HepG2 (cell line): ENCODE data around the gene VWA3A. TPM values are rescaled to one million over a fixed set of nuclear protein-coding genes. Genes with fewer than 3 reads are reported as not detected.

ENCODE experiments used
- CCDC6 ChIP-seq: sonication (generic); formaldehyde crosslinking; IDR thresholded peaks from 2 replicates; pipeline ENCODE4 v1.8.1; 2022; ENCODE audit warnings: mild to moderate bottlenecking, missing genetic modification reagents, moderate library complexity
- GPN1 ChIP-seq: sonication (generic); formaldehyde crosslinking; IDR thresholded peaks from 2 replicates; pipeline ENCODE4 v1.5.1; 2020; ENCODE audit warnings: missing genetic modification reagents, borderline replicate concordance
- MEIS1 ChIP-seq: sonication (generic); formaldehyde crosslinking; IDR thresholded peaks from 2 replicates; pipeline ENCODE4 v1.9.0; 2021; ENCODE audit warnings: mild to moderate bottlenecking, missing genetic modification reagents, moderate library complexity, borderline replicate concordance
- TP53 ChIP-seq: sonication (generic); formaldehyde crosslinking; conservative IDR thresholded peaks from 2 replicates; pipeline ENCODE4 v1.4.0; 2020; ENCODE audit warnings: missing genetic modification reagents
- polyA plus RNA-seq, 8 experiments: library from polyadenylated mRNA; depleted of rRNA in 3 of 8; stranded (reverse) in 7 of 8; unstranded in 1 of 8; fragments of >200 nt; fragmentation: Illumina TruSeq in 4 of 8; extraction: Trizol in 4 of 8; gene quantifications; 2 replicates each; pipeline versions ENCODE4 v1.2.1 to v1.2.3, GENCODE V29; 2011 to 2016; ENCODE audit warnings: low read depth in 4 of 8, missing spikeins in 1 of 8, mixed read lengths in 1 of 8; ENCODE audit not compliant: insufficient read depth in 1 of 8
- total RNA-seq, 5 experiments: library from RNA; depleted of rRNA; stranded (reverse); fragments of >200 nt; fragmentation: Illumina TruSeq; extraction: Trizol; gene quantifications; 2 replicates each; pipeline ENCODE4 v1.2.3, GENCODE V29; 2016; ENCODE audit warnings: low read depth in 1 of 5
- TF ChIP-seq, protein P1 (sequence below): sonication (generic); formaldehyde crosslinking; IDR thresholded peaks from 2 replicates; pipeline ENCODE4 v1.4.0; 2020; ENCODE audit warnings: mild to moderate bottlenecking, missing genetic modification reagents
- TF ChIP-seq, protein P2 (sequence below): sonication (generic); formaldehyde crosslinking; IDR thresholded peaks from 2 replicates; pipeline ENCODE4 v1.4.0; 2020; ENCODE audit warnings: missing genetic modification reagents
- TF ChIP-seq, protein P3 (sequence below): sonication (generic); formaldehyde crosslinking; IDR thresholded peaks from 2 replicates; pipeline ENCODE4 v1.5.0; 2020; ENCODE audit warnings: mild to moderate bottlenecking, missing genetic modification reagents, borderline replicate concordance

Gene VWA3A
- total and polyA plus RNA-seq, 2 of the 13 experiments (the other 11 are each of a cell fraction or from before 2014, with no cell fraction given) = 0.03 to 0.07 TPM

DNA sequence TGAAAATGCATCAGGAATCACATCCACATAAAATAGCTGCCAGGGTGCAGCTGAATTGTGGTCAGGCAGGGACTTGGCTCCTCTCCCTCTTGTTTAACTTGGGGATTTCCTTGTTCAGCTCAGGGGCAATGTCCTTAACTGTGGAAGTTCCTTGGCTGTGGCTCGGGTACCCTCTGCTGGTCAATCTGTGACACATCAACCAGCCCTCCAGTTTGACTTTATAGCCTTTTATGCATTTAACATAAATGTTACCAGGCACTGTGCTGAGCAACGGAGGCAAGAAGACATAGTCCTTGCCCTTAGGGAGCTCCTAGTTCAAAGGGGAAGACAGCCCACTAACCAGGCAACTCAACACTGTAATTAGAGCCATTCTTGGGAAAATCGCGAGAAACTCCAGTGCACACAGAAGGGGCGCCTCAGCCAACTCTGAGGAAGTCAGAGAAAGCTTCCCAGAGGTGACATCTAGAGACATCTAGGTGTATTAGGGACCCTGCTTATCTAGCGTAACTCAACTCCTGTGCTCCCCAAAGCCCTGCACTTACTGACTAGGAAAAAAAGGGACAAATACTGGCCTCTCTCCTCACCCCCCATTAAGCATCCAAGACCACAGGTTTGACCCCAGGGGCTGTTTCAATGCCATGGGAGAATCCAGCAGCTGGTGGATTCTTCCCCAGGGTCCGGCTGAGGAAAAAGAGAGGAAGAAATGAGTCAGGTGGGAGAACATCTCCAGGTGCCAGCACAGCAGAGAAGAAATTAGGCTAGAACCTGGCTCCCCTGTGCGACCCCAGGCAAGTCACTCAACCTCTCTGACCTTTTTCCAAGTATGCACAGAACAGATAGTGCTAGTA lies 96.5 kb downstream of the VWA3A start (continued):
- TF ChIP-seq, protein P1, sequence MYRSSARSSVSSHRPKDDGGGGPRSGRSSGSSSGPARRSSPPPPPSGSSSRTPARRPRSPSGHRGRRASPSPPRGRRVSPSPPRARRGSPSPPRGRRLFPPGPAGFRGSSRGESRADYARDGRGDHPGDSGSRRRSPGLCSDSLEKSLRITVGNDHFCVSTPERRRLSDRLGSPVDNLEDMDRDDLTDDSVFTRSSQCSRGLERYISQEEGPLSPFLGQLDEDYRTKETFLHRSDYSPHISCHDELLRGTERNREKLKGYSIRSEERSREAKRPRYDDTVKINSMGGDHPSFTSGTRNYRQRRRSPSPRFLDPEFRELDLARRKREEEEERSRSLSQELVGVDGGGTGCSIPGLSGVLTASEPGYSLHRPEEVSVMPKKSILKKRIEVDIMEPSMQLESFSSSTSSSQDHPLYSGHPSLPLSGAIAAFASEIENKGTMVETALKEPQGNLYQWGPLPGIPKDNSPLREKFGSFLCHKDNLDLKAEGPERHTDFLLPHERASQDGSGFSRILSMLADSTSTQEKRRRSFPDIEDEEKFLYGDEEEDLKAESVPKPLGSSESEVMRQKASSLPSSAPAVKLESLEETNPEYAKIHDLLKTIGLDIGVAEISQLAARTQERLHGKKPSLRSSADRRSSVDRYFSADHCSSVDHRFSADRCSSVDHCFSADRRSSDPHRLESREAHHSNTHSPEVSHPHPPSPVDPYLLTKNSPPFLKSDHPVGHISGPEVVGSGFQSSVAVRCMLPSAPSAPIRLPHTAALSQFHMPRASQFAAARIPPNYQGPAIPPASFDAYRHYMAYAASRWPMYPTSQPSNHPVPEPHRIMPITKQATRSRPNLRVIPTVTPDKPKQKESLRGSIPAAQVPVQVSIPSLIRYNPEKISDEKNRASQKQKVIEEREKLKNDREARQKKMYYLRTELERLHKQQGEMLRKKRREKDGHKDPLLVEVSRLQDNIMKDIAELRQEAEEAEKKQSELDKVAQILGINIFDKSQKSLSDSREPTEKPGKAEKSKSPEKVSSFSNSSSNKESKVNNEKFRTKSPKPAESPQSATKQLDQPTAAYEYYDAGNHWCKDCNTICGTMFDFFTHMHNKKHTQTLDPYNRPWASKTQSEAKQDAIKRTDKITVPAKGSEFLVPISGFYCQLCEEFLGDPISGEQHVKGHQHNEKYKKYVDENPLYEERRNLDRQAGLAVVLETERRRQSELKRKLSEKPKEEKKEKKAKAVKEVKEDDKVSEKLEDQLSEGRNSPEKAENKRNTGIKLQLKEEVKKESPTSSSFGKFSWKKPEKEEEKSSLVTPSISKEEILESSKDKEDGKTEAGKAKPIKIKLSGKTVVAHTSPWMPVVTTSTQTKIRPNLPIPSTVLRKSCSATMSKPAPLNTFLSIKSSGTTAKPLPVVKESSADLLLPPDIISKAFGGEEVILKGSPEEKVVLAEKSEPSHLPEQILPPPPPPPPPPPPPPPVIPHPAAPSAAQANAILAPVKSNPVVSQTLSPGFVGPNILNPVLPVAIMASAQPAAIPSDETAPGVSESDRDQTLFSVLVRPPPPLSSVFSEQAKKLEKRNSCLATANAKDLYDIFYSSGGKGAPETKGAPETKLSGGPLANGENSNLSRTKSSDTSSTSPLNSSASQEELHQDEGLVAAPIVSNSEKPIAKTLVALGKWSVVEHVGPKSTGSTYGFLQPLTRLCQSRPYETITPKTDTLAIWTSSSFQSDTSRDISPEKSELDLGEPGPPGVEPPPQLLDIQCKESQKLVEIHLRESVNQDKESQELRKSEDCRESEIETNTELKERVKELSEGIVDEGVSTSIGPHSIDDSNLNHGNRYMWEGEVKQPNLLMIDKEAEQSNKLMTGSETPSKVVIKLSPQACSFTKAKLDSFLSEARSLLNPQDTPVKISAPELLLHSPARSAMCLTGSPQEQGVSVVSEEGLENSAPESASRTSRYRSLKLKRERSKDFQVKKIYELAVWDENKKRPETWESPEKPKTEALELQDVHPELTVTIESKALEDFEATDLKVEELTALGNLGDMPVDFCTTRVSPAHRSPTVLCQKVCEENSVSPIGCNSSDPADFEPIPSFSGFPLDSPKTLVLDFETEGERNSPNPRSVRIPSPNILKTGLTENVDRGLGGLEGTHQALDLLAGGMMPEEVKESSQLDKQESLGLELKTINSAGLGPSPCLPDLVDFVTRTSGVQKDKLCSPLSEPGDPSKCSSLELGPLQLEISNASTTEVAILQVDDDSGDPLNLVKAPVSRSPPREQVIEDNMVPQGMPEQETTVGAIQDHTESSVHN (CRISPR knock-in tag) = 0 out of 2 replicates have a peak, but pooled peaks have one; percentile 73
- TF ChIP-seq GPN1 (CRISPR knock-in tag) = no peak
- TF ChIP-seq CCDC6 (CRISPR knock-in tag) = no peak
- TF ChIP-seq, protein P2, sequence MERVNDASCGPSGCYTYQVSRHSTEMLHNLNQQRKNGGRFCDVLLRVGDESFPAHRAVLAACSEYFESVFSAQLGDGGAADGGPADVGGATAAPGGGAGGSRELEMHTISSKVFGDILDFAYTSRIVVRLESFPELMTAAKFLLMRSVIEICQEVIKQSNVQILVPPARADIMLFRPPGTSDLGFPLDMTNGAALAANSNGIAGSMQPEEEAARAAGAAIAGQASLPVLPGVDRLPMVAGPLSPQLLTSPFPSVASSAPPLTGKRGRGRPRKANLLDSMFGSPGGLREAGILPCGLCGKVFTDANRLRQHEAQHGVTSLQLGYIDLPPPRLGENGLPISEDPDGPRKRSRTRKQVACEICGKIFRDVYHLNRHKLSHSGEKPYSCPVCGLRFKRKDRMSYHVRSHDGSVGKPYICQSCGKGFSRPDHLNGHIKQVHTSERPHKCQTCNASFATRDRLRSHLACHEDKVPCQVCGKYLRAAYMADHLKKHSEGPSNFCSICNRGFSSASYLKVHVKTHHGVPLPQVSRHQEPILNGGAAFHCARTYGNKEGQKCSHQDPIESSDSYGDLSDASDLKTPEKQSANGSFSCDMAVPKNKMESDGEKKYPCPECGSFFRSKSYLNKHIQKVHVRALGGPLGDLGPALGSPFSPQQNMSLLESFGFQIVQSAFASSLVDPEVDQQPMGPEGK (CRISPR knock-in tag) = peak; percentile 33; the same call in 1 of the 2 replicates
- TF ChIP-seq MEIS1 = no peak; the same call in 1 of the 2 replicates
- TF ChIP-seq, protein P3, sequence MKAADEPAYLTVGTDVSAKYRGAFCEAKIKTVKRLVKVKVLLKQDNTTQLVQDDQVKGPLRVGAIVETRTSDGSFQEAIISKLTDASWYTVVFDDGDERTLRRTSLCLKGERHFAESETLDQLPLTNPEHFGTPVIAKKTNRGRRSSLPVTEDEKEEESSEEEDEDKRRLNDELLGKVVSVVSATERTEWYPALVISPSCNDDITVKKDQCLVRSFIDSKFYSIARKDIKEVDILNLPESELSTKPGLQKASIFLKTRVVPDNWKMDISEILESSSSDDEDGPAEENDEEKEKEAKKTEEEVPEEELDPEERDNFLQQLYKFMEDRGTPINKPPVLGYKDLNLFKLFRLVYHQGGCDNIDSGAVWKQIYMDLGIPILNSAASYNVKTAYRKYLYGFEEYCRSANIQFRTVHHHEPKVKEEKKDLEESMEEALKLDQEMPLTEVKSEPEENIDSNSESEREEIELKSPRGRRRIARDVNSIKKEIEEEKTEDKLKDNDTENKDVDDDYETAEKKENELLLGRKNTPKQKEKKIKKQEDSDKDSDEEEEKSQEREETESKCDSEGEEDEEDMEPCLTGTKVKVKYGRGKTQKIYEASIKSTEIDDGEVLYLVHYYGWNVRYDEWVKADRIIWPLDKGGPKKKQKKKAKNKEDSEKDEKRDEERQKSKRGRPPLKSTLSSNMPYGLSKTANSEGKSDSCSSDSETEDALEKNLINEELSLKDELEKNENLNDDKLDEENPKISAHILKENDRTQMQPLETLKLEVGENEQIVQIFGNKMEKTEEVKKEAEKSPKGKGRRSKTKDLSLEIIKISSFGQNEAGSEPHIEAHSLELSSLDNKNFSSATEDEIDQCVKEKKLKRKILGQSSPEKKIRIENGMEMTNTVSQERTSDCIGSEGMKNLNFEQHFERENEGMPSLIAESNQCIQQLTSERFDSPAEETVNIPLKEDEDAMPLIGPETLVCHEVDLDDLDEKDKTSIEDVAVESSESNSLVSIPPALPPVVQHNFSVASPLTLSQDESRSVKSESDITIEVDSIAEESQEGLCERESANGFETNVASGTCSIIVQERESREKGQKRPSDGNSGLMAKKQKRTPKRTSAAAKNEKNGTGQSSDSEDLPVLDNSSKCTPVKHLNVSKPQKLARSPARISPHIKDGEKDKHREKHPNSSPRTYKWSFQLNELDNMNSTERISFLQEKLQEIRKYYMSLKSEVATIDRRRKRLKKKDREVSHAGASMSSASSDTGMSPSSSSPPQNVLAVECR = 0 out of 2 replicates have a peak, but pooled peaks have one; percentile 9
- TF ChIP-seq TP53 (CRISPR knock-in tag) = 0 out of 2 replicates have a peak, but pooled peaks have one; percentile 35
